Astrocyte of the spinal cord (primary cell): ENCODE measurements around the gene DYNC1I1.

Experiments used
- DNase-seq: peaks from one replicate; pipeline ENCODE4 v3.0.0; 2011; ENCODE audit warnings: low read depth, low spot score
- H3K4me3 ChIP-seq: 2 replicates; pipeline ENCODE4 v1.5.1; 2011; ENCODE audit warnings: low read depth, mild to moderate bottlenecking, low read length, moderate library complexity
- in situ Hi-C: cut with HindIII; loops from 2 replicates; pipeline ENCODE4 v1.10.0; 2017; ENCODE audit warnings: low sequenced_read_pairs
- TF ChIP-seq, protein P1 (sequence below): IDR thresholded peaks from 2 replicates; pipeline ENCODE4 v1.5.1; 2012; ENCODE audit warnings: low read depth, mild to moderate bottlenecking, low read length, inconsistent platforms

Gene DYNC1I1

DNA sequence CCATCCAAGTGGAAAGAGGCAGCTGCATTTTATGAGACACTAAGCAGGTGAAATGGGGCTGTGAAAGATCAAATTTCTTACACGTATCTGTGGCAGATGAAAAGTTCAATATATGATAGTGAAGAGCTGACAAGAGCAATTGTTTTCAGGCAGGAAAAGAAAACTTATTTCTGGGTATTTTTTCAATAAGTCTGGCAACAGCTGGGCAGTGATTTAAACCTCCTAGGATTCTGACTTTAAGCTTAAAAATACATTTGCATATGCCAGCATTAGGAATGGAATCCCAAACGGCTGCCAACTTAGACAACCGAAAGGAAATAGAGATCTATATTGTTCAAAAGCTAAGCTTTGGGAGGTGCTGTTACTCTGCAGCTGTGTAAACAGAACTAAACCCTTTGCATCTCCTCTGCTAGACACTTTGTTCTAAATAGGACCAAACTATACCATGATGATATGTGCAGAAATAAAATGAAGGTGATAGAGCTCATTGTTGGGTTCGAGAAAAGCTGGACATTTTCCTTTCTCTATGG is 26.1 kb downstream of the DYNC1I1 start:
- in situ Hi-C loops = no loop called here
- TF ChIP-seq, protein P1, sequence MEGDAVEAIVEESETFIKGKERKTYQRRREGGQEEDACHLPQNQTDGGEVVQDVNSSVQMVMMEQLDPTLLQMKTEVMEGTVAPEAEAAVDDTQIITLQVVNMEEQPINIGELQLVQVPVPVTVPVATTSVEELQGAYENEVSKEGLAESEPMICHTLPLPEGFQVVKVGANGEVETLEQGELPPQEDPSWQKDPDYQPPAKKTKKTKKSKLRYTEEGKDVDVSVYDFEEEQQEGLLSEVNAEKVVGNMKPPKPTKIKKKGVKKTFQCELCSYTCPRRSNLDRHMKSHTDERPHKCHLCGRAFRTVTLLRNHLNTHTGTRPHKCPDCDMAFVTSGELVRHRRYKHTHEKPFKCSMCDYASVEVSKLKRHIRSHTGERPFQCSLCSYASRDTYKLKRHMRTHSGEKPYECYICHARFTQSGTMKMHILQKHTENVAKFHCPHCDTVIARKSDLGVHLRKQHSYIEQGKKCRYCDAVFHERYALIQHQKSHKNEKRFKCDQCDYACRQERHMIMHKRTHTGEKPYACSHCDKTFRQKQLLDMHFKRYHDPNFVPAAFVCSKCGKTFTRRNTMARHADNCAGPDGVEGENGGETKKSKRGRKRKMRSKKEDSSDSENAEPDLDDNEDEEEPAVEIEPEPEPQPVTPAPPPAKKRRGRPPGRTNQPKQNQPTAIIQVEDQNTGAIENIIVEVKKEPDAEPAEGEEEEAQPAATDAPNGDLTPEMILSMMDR = no peak
- H3K4me3 ChIP-seq = no peak overlapping the region
- peak; percentile 58 for DNase-seq

DNA sequence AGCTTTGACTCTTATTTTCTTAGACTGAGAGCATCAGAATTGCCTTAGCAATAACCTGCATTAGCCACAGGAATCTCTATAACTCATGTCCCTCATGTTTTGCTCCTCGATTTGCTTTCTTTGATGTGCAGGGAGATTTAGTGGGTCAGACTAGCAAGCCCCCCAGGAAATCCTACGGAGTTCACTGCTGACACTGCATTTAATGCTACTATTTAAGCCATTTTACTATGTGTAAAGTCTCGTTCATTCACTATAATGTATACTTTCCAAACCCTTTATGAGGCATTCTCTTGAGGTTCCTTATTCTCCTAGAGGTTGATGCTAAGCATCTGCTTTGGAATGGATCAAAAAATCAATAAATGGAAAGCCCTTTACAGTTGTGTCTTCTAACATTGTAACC is 28.4 kb downstream of the DYNC1I1 start:
- TF ChIP-seq, protein P1 = no peak
- in situ Hi-C loops = no loop called here
- H3K4me3 ChIP-seq = no peak overlapping the region
- no peak for DNase-seq

DNA sequence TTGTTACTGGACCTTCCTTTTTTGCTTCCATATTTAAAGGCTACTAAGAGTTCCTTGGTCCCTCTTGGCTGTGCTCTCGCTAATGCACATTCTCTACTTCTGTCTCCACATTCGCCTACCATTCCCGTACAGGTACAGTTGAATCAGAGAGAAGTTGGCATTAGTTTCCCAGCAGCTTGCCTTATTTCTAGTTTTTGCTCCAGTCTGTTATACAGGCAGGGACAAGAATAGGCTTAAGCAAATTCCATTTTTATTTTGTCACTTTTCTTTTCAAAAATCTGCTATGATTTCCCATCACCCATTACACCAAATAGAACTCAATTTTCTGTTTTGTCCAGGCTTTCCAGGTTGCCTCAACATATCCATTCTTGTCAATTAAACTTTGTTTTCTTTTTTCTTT is 29.9 kb downstream of the DYNC1I1 start:
- TF ChIP-seq, protein P1 = no peak
- H3K4me3 ChIP-seq = no peak overlapping the region
- DNase-seq = no peak
- in situ Hi-C loops = no loop called here

DNA sequence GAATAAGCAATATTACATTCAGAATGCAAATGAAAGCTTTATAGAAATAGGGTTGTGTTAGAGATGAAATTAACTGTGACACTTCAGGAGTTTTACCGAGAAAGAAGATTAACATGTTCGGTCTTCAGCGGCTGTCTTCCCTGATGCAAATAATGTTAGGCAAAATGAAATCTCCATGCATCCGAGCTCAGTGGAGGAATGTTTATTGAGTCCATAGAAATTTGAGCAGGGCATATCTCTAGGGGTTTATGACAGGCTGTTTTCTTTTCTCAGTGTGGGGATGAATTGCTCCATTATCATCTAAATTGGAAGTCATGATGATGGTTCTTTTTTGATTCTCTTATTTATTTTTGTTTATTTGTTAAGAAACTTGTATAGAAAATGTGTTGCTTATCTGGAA is 31.7 kb downstream of the DYNC1I1 start:
- TF ChIP-seq, protein P1 = no peak
- DNase-seq = no peak
- in situ Hi-C loops = no loop called here
- H3K4me3 ChIP-seq = no peak overlapping the region

DNA sequence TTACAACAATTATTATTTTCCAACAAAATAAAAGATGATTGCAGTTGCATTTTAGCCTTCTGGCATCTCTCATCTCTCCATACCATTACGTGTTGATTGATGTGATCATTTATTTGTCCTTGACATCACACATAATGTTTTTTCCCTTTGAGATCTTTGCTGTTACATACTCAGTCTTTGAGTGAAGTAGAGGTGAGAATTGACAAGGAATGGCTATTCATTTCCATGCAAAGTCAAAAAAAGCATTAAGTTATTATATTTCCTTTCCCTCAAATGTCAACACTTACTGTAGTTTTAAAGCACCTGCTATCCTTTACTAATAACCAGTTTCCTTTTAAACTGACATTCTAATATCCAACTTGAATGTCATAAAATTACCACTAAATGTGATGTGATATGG is 33.6 kb downstream of the DYNC1I1 start:
- TF ChIP-seq, protein P1 = no peak
- DNase-seq = no peak
- in situ Hi-C loops = no loop called here
- no peak overlapping the region for H3K4me3 ChIP-seq

DNA sequence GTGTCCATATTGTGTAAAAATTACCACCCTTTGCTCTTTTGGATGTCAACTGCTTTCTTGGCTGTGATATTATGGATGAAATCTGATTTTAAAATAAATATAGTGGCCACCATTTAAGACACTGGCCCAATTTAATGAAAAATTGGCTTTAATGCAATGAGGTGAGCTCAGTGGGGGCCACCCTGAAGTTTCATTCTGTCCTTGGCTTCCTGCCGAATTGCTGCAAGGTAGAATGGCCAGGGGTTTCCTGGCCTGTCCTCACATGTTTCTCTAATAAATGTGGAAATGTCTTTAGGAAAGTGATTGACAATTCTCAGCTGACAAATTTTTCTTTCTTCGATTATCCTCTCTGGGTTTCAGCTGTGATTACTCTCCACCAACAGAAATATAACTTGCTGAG is 36.0 kb downstream of the DYNC1I1 start:
- TF ChIP-seq, protein P1 = no peak
- no peak overlapping the region for H3K4me3 ChIP-seq
- in situ Hi-C loops = no loop called here
- no peak for DNase-seq
